NCI-H187 (cell line): ENCODE results near the gene NFE2.
A peak's percentile ranks its signal among the peaks of the same experiment; 100 is the strongest.
"Not testable (repeated sequence)": the region's sequence is repeated elsewhere in the genome, so short reads cannot be mapped to it uniquely, and the experiment has no call there.

ENCODE experiments used
- DNase-seq, 2 experiments: peaks; one replicate each; lab custom pipeline; 2025; lab: John Stamatoyannopoulos, UW

Gene NFE2

DNA sequence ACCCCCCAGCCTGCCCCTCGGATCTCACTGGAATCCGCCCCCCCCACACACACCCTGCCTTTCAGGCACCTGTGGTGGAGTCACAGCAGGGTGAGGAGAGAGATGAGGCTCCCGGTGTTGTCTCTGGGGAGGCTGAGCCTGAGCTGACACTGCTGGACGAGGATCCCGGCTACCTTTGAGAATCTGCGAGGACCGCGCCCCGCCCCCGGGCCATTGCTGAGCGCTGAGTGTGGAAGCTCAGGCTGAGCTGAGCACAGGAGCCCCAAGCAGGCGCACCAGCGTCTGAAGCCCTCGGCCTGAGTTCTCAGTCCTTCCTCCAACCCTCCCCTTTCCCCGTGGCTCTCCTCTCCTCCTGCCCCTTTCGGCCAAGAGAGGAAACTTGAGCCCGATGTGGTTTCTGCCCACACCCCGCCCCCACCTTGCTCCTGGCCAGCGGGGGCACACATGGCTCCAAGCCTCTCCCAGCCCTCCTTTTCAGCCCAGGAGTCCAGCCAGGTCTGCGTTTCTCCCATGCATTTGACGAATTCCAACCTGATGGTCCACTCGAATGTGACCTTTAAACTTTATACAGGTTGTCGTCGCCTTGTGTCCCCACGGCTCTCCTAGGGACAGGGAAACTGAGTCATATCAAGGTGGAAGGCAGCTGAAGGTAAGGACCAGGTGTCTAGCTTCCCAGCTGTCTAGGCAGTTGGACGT is at the start of gene NFE2:
Gene NFE2, minus strand, starts transcription at position 284 of the 696 bp plus-strand sequence. CDS start 5,767 bp downstream, outside the sequence.
- peak; percentile 31 to 45 for DNase-seq

GRCh38 chr12:54349679-54350078 is 48.9 kb upstream of the NFE2 start:
- no peak for DNase-seq

DNA sequence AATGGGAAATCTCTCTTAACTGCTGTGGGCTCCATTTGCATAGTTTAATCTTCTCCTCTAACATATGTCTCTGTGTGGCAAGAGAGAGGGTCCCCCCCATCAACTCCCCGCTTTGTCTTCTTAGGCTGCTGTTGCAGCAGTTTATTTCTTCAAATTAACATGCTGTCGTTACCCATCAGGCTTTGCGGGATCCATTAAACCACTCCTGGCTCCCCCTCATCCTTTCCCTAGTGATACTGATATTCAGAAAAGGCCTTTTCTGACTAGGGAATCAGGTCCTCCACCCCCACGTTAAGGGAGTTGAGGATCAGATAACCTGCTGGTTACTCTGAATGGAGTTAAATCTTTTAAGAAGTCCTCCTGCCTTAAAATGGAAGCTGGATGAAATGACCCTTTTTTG is 48.2 kb upstream of the NFE2 start:
- no peak for DNase-seq

DNA sequence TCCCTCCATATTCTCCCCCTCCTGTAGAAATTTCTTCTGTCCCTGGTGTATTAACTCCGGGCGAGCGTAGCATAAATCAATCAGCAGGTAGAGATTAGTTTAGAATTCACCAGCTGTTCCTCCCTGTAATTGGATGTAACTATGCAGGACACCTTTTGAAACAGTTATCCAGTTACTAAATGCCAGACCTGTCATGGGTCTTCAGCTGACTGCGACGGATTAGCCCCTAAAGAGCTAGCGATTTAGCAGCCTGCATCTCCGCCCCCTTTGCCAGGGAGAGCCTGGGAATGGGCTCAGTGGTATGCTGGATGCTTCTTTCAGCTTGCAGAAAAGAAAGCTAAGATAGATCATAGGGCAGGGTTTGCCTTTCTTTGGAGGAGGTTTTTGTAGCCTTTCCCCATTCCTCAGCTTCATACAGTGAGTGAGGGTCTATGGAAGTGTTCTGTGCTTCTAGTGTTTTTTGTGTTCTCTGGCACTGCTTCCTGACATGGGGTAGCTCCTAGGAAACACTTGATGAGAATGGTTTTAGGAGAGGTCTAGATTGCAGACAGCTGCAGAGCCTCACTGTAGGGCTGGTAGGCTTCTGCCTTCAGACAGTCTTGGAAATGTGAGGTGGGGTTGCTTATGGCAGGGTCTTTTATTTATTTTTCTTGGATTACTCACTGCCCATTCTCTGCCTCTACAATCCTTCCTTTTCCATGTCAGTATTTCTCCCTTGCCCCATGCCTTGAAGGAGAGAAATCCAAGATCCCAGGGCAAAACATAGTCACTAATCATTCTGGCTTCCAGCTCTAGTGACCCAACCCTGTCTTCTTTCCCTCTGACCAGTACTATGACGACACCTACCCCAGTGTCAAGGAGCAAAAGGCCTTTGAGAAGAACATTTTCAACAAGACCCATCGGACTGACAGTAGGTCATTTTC is 40.8 kb upstream of the NFE2 start:
- no peak for DNase-seq

DNA sequence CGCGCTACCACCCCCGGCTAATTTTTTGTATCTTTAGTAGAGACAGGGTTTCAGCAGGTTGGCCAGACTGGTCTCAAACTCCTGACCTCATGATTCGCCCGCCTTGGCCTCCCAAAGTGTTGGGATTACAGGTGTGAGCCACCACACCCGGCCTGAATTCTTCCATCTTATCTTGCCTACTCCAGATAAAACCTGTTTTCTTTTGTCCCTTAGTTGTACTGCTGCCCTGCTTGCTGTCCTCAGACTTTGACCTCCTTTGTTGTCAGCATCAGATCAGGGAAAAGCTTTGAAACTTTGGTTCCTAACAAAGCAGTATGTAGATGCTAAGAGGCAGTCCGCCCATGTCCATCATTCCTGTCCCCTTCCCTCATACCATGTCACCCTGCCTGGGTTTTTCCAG is 40.0 kb upstream of the NFE2 start:
- no peak for DNase-seq

DNA sequence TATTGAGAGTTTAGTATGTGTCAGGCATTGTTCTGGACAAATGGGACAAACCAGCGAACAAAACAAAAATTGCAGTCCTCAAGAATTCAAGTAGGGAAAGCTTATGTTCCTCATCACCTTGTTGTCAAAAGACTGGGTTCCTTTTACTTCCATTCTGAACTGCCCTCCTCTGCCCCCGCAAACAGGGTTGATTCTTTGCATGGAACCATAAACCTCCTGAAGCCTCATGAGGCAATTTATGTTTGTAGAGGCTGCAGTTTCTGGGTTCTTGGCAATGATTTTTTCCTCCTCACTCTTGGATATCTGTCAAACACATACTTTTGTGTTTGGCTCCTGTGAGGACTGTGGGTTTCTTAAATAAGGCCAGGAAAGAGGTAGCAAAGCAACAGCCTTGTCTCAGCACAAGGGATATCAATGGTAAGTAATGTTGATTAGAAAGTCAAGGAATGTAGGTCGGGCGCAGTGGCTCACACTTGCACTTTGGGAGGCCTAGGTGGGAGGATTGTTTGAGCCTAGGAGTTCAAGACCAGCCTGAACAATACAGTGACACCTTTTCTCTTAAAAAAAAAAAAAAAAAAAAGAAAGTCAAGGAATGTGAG is 38.0 kb upstream of the NFE2 start:
- DNase-seq, result no peak

GRCh38 chr12:54337854-54338650 is 37.2 kb upstream of the NFE2 start:
- DNase-seq, result no peak

DNA sequence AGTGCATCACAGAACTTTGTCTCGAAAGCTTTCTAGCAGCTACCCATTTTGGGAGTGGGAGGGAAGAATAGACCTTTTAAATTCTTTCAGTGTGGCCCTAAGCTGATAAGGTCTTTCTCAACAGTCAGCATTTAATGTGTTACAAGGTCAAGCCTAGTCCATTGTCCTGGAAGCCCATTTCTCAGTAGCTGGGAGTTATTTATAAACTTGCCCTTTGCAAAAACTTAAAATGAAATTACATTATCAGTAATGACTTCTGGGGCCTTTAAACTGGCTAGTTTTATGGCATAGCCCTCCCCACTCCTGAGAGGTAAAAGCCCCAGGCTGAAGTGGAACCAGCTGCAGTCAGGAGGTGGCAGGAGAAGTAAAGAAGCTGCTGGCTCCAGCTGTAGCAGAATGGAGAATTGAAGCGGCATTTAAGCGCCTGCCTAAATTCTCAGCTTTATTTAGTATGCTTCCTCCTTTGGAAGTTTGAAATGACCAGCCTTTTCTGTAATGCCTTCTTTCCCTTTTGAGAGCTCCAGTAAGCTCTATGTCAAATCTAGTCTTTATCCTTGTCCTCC is 36.5 kb upstream of the NFE2 start:
- peak; percentile 48 to 49 for DNase-seq

DNA sequence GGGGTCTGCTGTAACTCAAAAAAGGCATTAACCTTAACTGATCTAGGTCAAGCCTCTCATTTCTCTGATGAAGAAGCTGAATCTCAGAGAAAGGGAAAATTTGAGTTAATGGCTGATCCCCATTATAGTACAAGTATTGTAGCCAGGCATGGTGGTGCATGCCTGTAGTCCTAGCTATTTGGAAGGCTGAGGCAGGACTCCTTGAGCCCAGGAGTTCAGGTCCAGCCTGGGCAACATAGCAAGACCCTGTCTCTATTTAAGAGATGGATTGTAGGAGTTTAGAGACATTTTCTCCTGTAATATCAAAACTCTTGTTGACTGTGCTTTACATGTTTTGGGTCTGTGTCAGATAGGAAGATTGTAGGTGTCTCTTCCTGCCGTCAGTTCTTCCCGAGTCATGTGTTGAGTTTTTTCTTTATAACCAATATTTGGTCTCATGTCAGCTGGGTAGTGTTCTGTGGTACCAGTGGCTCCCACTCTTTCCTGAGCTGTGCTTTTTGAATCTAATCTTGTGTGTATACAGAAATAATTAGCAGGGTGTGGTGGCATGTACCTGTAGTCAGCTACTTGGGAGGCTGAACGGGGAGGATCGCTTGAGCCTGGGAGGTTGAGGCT is 32.7 kb upstream of the NFE2 start:
- DNase-seq, result no peak

- no peak for DNase-seq
Observed at GRCh38 chr12:54331461-54331860, 30.6 kb upstream of the NFE2 start.

DNA sequence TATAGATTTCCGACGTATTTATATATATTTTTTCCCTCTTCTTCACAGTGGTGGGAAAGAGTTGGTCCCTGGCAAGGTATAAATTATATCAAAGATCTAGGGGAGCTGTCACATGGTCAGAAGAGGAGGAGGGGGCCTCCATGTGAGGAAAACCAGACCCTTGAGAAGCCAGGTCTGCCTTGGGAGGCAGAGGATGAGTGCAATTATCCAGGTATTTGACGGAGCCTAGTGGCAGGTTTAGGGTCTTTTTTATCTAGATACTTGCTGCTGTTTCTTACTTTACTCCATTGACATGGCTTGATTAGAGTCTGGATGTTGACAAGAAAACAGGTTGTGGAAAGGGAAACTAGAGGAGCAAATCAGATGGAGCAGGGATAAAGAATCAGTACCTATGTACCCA is 29.6 kb upstream of the NFE2 start:
- DNase-seq, result no peak

DNA sequence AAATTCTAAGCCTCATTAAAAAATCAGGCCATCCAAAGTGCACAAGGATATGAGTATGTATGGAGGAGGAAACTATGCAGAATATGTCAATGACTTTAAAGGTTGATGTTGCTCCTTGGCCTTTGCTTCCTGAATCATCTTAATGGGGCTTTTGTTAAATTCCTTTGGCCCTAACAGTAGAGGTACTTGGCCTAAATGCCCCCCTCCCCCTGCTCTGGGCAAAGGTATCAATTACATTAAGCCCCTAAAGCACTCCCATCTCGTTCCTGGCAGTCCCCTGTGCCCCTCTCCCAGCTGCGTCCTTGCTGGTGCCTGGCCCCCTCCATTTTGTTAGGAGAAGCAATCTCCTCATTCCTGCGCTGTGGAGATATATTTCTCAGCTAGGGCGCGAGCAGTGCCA is 28.9 kb upstream of the NFE2 start:
- no peak for DNase-seq

- DNase-seq, result no peak
Observed at GRCh38 chr12:54328595-54329337, 28.0 kb upstream of the NFE2 start.

- DNase-seq, result not testable (repeated sequence)
Observed at GRCh38 chr12:54325442-54326109, 24.8 kb upstream of the NFE2 start.

GRCh38 chr12:54324617-54325441 is 24.0 kb upstream of the NFE2 start, which contains the start of gene COPZ1:
TSS of gene COPZ1 (plus strand) at chr12:54325131. CDS start at chr12:54325164, 33 bp downstream.
- peak; percentile 97 to 99 for DNase-seq

- no peak for DNase-seq
Observed at GRCh38 chr12:54321363-54321762, 20.5 kb upstream of the NFE2 start.

- not testable (repeated sequence) for DNase-seq
Observed at GRCh38 chr12:54312309-54312708, 11.5 kb upstream of the NFE2 start.

DNA sequence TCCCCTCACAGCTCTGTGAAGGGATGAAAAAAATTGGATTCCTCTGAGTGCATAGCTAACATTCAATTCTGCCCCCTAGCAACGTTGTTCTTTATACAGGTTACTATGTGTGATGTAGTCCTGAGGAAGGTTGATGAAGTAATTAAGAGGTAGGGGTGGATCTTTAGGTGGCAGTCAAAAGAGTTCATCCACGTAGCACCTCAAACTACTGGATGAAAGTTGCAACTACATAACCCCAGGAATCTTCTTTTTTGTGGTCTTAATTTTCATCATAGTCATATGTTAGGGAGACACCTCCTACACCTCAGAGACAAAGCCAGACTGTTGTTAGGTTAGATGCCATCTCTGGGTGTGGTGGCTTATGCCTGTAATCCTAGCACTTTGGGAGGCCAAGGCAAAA is 10.2 kb upstream of the NFE2 start:
- no peak for DNase-seq
